GM18520 (cell line): Measurements from ENCODE around the gene PRR29.
"Not testable (repeated sequence)": the region's sequence is repeated elsewhere in the genome, so short reads cannot be mapped to it uniquely, and the experiment has no call there.

Experiments used
- ATAC-seq: cut with Tn5 transposase; IDR thresholded peaks from one replicate; pipeline ENCODE4 v1.9.1; 2021; ENCODE audit not compliant: unreplicated experiment

PRR29 gene

GRCh38 chr17:63973930-63974593 lies 24.1 kb upstream of the PRR29 start:
- ATAC-seq, result no peak

DNA sequence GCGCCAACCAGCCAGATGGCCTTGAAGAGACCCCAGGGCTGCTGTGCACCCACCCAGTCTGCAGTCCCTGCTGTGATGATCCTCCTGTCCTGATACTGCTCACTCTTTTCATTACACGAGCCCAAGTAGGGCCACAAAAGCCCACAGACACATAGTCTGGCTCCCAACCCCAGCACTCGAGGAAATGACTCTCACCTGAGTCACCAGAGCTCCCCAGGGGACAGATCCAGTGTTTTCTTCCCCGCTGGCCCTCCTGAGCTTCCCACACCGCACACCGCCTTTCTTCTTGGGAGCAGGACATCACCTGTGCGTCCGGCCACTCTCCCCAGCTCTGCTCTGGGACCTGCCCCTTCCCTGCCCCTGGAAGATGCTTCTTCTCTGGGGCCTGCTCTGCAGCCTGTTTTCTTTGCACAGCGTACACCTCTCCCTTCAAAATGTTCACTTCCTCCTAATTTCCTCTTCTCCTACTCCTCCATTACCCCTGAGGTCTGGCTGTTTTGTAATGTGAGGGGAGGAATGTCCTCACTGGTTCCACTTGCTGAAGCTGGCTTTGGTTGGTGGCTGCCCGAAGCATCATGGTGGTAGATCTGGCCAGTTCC lies 23.5 kb upstream of the PRR29 start:
- no peak for ATAC-seq

DNA sequence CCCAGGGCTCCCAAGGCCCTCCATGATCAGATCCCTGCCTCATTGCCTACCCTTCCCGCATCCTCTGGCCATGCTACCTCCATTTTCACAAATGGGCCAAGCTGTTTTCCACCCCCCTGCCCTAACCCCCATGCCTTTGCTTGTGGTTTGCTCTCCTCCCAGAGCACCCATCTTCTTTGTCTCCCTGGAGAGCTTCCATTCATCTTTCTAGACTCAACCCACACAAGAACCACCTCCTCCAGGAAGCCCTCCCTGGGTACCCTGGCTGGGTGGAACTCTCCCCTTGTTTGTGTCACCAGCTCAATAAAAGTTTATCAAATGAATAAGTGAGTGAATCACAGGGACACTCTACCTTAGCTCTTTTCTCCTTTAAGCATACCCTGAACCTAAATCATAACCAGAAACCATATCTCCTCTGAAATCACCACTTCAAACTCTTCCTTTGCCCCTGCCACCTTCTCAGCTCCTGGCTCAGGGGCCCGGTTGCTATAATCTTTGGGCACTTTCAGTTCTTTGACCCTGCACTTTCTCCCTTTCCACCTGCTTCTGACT lies 22.5 kb upstream of the PRR29 start:
- ATAC-seq, result no peak

- no peak for ATAC-seq
Observed at GRCh38 chr17:63976702-63977101, 21.4 kb upstream of the PRR29 start.

DNA sequence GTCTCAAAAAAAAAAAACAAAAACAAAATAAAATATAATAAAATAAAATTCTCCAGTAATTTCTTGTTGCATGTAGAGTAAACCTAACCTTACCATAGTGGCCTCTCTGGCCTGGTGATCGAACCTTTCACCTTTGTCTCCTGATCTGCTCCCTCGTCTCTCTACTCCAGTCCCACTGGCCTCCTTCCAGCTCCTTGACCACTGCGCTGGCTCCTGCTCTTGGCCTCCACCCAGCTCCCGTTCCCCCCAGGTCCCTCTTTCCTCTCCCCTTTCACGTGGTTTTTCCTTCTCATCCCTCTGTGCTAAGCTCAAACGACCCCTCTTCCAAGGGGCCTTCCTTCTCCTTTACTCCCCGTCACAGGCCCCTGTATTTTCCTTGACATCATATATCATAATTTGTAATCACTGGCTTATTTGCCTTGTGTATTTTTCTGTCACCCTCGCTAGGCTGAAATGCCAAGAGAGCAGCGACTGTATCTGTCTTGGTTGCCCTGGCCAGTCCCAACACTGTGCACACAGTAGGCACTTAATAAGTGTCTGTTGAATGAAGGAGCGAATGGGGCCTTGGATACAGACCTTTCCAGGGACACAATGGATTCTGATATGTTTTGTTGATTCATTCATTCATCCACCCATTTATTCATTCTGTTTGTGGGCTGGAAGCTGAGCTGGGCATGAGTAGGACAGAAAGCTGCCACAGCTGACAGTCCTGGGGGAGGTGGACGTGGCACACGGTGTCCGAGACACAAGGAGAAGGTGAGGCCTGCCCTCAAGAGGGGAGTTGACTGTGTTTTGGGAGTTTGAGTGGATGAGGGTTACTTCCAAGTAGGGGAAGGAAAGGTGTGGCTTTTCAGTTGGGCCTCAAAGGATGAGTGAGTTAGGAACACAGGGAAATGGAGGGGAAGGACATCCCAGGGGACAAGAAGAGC lies 19.6 kb upstream of the PRR29 start:
- no peak for ATAC-seq

DNA sequence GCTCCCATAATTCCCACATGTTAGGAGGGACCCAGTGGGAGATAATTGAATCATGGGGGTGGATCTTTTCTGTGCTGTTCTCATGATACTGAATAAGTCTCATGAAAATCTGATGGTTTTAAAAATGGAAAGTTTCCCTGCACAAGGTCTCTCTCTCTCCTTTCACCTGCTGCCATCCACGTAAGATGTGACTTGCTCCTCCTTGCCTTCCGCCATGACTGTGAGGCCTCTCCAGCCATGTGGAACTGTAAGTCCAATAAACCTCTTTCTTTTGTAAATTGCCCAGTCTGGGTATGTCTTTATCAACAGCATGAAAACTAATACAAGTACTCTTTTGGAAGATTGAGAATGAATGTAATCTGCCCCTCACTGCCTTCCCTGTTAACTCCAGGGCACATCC lies 15.5 kb upstream of the PRR29 start:
- ATAC-seq, result not testable (repeated sequence)

- no peak for ATAC-seq
Observed at GRCh38 chr17:63983320-63983719, 14.8 kb upstream of the PRR29 start.

DNA sequence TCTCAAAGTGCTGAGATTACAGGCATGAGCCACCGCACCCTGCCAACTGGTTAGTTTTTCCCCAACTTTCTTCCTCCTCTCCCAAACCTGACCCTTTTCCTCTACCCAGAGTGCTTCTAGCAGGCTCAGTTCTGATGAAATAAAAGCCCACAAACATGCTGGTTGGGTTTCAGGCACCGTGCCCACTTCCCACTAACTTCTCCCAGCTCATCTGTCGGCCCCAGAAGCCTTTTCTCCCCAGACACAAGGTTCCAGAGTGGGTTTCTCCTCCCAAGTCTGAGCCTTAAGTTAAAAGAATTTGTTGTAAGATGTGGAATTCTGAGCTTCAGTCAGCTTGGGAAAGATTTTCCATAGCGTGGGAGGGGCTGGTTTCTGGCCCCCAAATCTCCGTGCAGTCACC lies 13.9 kb upstream of the PRR29 start:
- ATAC-seq, result no peak

GRCh38 chr17:63984651-63985386 lies 13.3 kb upstream of the PRR29 start:
- no peak for ATAC-seq

GRCh38 chr17:63985387-63986140 lies 12.6 kb upstream of the PRR29 start:
- ATAC-seq, result no peak

DNA sequence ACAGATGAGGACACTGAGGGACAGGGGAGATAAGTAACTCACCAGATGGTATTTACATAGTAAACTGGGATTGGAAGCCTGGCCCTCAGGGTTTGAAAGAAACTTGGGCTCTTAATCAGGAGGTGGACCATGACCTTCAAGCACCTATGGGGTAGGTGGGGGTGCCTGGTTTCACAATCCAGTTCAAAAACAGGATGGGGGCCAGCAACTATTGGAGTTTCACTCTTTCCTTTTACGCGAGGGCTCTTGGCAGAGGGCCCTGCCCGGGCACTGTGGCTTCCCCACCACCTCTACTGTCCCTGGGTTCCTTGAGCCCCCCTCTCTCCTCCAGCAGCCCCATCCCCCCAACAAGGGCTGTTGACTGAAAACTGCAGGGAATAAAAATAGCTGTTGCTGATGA lies 11.3 kb upstream of the PRR29 start:
- ATAC-seq, result no peak

- no peak for ATAC-seq
Observed at GRCh38 chr17:63987221-63988126, 10.7 kb upstream of the PRR29 start.

- no peak for ATAC-seq
Observed at GRCh38 chr17:63988127-63988478, 10.0 kb upstream of the PRR29 start.

- no peak for ATAC-seq
Observed at GRCh38 chr17:63988741-63989621, 9.2 kb upstream of the PRR29 start.

GRCh38 chr17:63989622-63990345 lies 8.4 kb upstream of the PRR29 start:
- ATAC-seq, result no peak

- no peak for ATAC-seq
Observed at GRCh38 chr17:63991611-63992010, 6.5 kb upstream of the PRR29 start.

DNA sequence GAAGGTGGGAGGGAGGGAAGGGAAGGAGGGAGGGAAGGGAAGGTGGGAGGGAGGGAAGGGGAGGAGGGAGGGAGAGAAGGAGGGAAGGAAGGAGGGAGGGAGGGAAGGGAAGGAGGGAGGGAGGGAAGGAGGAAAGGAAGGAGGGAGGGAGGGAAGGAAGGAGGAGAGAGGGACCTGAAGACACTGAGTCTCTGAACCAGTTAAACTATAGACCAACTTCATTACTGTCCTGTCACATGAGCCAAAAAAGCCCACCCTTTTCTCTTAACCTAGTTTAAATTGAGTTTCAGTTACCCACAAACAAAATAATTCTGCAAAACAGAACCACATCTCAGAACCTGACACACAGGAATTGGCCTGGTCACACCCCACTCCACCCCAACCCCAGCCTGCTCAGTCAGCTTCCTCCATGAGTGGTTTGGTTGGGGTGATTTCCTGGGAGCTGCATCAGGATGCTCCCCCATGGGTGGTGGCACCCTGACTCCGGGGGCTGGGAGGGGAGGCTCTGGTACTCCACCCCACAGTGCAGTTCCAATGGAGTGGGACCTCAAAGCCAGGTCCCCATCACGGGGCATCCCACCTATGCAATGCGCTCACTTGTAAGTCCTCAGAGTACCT lies 4.7 kb upstream of the PRR29 start:
- ATAC-seq, result no peak
